Stimulated activated CD4-positive, alpha-beta T cell treated with anti-CD3 and anti-CD28 coated beads, Interleukin-15, amount 100 ng/mL, for 48 hours (primary cell): ENCODE results near the gene CDK12.
A peak's percentile ranks its signal among the peaks of the same experiment; 100 is the strongest.

Source experiments
- DNase-seq, 2 donors: peaks; one replicate each; pipeline ENCODE4 v3.0.0-alpha.2; 2020; ENCODE audit warnings: low read depth in 2 of 2

CDK12 gene

DNA sequence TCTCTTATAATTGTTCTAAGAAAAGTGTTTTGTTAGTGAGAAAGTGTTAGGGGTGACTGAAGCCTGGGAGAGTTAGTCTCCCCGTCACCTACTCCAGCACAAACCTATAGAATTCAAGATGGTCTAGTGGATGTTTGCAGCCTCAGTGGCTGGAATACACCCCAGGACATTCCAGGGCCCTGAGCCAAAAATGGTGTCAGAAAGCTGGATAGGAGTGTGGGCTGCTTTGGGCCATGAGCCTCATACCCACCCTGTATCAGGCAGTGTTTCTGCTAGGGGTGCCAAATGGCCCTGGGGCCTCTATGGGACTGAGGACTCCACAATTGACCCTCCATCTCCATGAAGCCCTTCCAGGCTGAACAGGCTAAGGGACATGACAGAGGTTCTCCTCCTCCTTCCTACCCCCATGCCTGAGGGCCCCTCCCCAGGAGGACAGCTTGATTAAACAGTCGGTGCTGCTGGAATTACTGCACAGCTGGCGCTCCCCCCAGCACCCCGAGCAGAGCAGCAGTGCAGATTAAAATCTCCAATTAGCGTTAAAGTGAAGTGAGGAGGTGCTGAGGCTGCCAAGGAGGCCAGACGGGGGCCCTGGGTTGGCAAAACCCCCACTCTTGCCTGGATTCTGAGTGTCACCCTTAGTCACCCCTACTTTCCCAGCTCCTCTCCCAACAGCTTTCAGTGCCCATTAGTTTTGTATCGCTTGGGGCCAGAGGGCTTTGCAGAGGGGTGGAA lies 87.4 kb downstream of the CDK12 start:
- DNase-seq: no peak

DNA sequence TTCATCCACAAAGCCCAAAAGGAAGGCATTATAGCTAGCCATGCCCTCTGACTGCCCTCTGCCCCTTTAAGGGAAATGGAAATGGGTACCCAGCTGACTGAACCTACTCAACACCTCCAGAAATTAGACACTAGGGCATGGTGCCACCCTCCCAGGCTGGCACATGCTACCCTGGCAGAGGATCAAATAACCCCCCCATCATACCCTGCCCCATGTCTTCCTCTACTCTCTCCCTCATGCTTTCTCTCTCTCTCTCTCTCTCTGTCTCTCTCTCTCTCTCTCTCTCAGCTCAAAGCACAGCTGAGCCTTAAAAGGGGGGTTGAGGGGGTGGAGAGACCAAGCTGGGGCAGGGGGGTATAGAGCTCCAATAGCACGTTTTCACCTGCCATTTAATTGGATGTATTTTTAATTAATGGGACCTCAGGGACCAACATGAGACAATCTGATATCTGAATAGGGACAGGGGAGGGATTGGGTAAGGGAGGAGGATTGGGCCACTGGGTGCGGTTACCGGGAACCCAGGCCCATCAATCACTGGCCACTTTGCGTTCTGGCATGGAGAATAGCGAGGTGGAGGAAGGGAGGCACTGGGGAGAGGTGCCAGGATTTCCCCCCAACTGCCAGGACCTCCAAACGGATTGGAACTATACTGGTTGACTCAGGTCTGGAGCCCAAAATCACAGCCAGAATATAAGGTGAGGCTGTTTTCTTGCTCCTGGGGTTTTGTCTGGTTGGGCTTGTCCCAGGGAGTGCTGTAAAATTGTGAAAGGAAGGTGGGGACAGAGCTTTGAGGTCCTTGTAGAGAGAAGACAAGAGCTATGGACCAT lies 88.7 kb downstream of the CDK12 start:
- DNase-seq: no peak

DNA sequence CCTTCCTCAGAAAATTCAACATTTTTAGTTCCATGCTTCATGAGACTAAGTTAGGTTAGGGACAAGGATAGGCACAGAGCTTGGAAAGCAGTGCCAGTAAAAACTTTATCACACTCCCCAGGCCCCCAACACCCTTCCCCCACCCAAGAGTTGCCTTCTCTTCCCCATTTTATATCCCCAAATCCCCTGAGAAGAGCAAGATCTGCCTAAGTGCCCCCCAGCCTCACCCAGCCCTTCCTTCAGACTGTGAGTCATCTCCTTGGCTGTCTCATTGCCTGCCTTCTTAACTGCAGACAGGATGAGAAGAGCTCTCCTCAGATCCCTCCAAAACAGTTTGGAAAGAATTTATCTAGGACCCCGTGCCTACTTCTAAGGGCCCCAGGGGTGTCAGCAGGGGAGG lies 90.6 kb downstream of the CDK12 start:
- DNase-seq: no peak

DNA sequence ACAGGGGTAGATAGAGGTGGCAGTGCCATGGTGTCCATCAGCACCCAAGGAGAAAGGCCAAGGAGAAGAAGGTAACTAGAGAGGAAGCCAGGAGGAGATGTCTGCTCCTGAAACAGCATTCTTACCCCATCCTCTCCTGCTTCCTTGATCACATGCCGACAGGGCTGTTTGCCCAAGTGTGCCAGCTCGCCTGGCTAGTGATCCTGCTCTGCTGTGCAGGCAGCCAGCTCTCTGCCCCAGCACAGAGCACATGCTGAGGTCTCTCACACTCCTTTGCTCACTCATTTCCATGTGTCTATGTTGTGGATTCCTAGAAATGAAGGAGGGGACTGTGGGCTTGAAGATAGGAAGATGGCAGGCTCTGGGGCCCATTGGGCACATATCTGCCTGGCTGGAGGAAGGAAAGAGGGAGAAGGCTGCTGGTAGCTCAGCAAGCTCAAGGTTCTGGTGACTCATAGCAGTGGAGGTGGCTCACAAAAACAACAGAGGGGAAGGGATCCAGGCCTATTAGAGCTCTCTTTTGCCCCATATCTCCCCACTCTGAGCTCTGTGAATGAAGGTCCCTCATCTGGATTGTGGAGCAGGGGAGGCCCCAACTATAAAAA lies 92.2 kb downstream of the CDK12 start:
- DNase-seq: no peak

DNA sequence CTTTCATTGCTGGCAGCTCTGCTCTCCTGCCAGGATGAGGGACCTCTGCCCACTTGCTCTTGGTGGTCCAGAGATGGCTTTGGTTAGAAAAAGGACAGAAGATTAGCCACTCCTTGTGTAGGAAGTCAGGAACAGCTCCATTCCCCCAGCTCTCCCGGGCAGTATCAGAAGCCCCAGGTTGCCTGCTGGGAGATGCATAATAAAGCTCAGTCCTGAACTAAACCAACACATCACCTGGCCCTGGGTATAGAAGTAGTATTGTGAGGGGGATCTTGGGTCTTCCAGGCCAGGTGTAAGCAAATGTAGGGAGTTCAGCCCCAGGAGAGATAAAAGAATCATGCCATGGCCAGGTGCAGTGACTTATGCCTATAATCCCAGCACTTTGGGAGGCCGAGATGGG lies 94.1 kb downstream of the CDK12 start:
- no peak for DNase-seq

DNA sequence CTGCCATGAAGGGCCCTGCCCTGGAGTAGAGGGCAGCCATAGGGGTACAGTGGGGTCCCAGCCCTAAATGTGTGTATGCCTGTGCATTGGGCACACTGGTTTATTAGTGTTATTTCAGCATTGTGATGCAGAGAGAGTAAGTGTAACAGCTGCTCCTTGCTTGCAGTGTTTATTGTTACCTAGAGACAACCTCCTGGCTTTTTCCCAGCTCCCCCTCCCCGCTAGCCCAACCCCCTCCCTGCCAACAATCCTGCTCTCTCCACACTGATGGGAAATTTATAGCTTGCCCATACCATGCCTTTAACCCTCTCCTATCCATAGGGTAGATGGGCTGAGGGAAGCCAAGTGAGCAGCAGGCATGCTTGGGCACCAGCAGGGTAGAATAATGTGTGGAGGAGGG lies 95.1 kb downstream of the CDK12 start:
- no peak for DNase-seq

DNA sequence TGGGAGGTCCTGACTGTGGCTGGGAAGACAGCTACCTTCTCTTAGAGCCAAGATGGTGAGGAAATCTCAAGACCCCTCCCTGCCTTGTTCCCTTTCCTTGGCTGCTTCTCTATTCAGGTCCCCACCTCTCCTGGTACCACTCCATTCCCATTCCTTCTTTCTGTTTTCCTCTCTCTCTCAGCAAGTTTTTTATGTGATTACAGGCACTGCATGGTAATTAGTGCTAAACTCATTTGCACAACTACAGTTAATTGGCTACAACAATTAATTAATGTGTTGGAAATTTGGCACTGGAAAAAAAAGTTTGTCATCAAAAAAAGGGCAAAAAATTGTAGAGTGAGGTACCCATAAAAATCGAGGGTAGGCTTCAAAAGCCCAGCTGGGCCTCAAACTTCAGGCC lies 101.1 kb downstream of the CDK12 start:
- no peak for DNase-seq

DNA sequence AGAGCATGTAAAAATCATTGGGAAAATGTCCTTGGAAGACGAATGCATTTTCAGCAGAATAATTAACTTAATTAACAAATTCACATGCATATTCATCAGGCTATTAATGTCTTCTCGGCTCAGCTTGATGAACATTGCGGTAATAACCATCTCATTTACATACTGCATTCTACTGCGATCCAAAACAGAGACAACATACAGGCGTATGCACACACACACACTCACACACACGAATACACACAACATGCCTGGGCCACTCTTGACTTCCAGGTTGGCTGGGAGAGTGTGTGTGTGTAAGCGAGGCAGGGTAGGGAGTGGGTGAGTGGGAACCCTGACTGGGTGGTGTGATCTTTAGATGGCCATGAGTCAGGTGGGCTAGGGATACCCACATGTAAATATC lies 101.7 kb downstream of the CDK12 start:
- DNase-seq: no peak

DNA sequence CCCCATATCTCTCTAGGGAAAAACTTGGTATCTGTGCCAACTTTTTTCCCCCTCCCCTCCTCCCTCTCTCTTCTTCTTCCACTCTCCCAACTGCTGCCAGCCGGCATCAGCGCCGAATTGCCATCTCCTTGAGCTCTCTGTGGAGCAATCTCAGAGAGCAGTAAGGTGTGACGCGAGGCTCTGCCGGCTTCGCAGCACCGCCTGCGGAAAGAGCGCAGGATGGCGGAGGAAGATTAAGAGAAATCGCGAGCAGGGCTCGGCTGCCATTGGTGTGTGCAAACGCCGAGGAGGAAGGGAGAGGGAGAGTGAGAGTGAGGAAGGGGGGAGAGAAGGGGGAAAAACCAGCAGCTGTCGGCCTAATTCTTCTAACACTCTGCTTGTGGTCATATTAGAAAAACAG lies 102.2 kb downstream of the CDK12 start:
- DNase-seq: no peak

DNA sequence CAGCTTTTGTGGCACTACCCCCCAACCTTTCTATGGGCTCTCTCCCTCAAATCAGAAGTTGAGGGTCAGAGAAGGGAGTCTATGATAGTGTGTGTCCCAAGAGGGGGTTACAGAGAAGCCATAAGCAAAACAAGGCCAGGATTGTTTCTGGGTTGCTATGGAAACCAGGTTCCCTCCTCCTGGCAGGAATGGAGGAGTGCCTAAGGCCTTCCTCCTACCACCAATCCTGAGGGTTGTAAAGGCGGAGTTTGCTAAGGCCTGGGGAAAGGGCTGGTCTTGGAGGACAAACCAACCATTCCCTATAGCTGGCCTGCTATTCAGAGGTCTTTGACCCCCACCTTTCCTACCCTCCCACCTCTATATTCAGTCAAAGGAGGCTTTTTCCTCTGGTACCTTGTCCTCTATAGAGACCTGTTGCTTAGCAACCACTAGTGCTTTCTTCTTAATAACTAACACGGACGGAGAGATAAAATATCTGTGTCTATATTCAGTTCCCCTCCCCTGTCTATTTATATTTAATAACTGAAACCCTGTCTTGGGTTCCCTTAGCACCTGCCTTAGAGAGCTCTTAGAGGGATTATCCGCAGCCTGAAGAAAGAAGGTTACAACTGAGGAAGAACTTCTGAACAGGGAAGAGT lies 103.0 kb downstream of the CDK12 start:
- no peak for DNase-seq

DNA sequence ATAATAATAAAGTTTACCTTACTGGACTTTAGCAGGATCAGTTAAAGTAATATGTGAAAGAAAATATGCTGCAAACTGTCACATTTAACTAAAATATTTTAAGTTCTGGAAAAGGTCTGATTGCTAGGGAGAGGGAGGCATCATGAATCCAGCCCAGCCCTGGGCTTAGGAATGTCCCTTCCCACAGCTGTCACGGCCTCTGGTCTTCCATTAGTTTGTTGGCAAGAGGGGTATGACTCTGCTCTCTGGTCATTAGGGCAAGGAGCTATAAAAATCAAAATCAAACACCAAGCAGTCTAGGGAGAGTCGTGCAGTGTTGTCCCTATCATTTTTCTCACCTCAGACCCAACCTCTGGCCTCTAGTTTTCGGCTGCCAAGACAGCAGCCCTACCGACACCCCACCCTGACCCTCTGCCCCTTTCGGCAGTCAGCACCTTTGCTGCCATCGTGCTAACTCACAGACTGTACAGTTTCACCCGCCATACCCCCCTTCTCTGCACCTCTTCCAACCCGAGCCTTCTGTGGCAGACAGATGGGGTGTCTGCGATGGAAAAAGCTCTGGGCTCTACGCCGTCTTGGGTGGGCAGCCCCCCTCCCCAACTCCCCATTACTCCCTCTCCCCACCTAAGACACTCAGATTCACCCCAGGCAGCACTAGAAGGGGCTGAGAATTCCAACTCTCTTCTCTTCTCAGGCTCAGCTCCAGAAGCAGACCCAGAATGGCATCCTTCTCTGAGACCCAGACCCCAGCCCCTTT lies 105.0 kb downstream of the CDK12 start:
- no peak for DNase-seq

DNA sequence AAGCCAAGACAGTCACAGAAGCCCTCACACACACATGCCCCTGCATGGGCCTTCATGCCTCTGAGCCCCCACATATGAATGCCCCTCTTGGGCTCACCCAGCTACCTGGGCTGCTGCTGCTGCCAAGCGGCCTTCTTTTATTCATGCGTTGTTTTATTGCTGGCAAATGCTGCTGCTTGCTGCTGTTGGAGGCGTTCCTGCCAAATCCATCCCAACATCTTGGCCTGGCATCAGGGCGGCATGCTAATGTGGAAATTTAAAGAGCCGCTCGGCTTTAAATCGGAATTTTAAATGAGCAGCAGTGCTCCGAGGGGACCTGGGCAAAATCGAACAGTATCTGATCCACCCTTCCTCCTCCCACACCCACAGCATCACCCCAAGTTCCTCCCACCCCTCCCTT lies 107.4 kb downstream of the CDK12 start:
- no peak for DNase-seq

DNA sequence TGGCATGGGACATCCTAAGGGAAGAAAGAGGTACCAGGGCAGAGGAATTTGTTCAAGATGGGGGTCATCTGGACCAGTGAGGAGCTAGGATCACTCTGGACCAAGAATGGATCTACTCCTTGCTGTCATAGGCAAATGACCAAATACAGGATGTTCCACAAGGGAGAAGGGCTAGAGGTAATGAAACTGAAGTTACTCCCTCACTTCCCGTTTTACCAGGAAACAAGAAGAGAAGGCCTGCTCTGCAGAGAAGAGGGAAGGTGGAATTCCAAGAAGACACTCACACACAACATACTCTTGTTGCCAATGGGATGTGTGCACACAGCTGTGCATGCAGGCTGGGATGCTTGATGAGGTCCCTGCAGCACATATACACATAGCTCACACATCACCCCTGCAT lies 107.8 kb downstream of the CDK12 start:
- no peak for DNase-seq

DNA sequence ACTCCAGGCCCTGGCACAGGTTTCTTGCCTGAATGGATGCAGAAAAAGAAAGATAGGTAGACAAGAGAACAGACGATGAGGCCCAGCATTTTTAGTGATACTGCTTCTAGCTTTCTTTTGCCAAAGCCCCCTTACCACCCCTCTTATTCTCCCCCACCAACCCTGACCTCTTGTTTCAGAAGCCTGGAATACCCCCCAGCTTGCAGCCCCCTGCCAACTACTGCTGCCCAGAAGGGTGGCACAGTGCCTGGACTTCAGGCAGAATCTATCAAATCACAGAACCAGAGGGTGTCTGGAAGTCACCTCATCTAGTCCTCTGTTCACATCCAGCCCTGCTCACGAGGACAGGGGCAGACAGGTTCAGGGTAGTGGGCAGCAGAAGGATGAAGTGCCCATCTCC lies 110.8 kb downstream of the CDK12 start:
- no peak for DNase-seq

DNA sequence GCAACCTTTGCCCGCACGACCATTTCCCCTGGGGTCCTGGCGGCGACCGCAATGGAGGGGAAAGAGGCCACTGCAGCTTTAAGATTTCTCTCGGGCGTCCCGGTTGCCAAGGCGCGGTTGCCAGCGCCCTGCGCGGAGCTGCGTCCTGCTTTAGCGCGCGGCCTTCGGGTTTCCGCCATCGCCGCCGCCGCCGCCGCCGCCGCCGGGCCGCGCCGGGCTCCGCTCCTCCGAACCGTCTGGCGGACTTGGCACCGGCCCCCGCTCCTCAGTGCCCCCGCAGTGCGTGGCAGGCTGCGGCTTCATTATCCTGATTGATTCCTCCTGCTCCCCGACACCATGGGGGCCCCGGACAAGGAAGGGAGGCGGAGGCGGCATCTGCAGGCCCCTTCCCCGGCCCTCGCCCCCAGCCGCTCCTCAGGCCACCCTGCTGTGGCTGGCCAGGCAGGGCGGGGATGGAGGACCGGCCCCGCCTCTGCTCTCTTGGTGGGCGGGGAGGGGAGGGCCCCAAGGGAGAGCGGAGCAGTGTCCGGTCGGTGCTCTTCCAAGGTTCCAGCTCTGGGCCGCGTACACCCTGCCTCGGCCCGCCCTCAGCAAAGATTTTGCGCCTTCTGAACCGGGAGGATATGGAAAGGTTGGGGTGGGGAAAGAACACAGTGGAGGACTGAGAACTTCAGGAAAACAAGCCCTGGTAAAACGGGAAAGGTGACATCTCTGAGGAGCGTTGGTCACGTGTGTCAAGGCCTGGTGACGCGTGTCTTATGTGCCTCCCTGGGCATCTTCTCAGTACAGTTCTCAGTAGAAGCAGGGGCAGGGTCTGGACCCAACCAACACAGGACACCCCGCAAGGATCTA lies 112.4 kb downstream of the CDK12 start:
- peak in 1 of 2 donors; percentile 24 for DNase-seq

DNA sequence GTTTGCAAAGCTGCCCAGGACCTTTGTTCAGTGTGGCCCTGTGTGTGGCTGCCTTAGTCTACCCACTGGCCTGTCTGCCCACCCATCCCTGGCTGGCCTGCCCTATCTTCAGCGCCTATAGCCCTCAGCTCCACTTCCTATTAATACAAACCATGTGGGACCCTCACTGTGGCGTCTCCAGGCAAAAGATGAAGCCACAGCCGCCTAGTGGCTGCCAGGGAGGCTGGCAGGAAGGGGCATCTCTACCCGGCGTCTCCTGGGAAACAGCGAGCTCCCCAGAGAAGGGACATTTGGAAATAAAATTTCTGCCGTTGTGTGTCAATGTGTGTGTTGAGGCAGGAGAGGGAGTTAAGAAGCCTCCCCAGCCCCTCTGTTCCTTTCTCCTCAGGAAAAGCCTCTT lies 114.9 kb downstream of the CDK12 start:
- DNase-seq: no peak

DNA sequence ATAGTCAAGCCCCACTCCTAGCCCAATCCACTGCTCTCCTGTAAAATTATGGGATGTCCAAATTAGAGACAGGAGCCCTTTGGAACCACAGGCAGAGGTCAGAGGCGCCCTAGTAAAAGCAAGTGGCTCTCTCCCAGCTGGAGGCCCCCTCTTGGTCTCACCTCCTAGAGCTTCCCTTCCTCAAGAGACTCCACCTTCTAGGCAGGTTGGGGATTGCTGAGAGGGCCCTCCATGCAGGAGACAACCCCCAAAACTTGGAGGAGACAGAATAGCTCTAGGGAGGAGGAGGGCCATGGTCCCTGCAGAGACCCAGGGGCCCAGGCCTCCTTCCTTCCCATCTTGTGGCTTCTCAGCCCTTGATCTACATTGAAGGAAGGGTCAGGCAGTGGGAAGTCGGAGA lies 117.0 kb downstream of the CDK12 start:
- no peak for DNase-seq

DNA sequence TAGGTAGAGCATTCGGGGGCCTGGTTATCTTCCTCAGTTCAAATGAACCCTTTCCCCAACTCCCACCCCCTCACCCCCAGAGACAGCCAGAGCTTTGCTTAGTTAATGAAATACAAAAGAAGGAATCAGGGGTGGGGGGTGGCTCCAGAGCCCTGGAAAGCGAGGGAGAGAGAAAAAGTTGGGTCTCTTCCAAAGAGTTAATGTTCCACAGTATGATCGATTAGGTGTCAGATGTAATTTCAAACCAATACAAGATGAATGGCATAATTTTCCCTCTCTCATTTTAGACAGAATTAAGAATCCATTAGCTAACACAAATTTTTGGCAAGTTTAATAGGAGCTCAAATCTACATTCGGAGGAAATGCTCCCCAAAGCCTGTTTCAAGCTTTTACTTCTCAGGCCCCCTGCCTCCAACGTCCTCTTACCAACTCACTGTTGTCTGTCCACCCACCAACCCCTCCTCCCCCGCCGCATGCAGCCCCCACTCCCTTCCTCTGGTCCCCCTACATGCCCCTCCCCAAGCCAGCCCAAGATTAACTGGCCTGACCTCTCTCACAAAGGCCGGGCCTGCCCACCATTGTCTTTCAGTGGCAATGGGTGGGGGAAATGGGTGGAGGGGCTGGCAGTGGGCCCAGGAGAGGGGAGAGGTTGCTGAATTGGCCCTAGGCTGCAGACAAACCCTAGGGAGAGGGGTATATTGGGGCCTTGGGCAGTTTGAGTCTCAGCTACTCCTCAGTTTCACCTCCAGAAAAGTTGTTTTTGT lies 118.2 kb downstream of the CDK12 start:
- DNase-seq: no peak

DNA sequence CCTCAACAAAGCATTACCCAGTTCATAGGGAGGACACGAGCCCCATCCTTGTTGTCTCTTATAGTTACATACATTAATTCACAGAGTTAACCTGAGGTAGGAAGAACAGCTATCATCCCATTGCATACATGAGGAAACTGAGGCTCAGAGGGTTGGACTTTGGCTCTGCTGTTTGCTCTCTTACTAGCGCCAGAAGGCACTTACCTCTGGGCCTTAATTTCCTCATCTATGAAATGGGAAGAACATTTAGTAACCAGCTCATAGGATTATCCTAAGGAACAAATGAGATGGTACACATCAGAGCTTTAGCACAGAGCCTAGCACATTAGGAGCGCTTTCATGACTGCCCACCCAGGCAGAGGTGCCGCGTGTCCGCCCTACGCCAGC lies 118.8 kb downstream of the CDK12 start:
- DNase-seq: no peak
